ENCODE results near the gene LEP.
A peak's percentile ranks its signal among the peaks of the same experiment; 100 is the strongest.

Gene LEP

GRCh38 chr7:128251337-128251736 lies 10.3 kb downstream of the LEP start:
- no peak for DNase-seq

GRCh38 chr7:128253701-128254100 lies 12.6 kb downstream of the LEP start:
- no peak for DNase-seq

GRCh38 chr7:128254470-128254869 lies 13.4 kb downstream of the LEP start:
- DNase-seq: no peak

- peak in 1 of 3 donors; percentile 34 for DNase-seq
Observed at GRCh38 chr7:128255271-128255670, 14.2 kb downstream of the LEP start.

- DNase-seq: no peak
Observed at GRCh38 chr7:128257458-128257857, 16.4 kb downstream of the LEP start.

GRCh38 chr7:128259131-128260061 lies 18.3 kb downstream of the LEP start:
- DNase-seq: no peak

GRCh38 chr7:128260069-128260795 lies 19.2 kb downstream of the LEP start:
- DNase-seq: no peak

- DNase-seq: no peak
Observed at GRCh38 chr7:128262273-128263028, 21.4 kb downstream of the LEP start.

GRCh38 chr7:128263420-128263819 lies 22.3 kb downstream of the LEP start:
- no peak for DNase-seq

GRCh38 chr7:128264477-128264876 lies 23.4 kb downstream of the LEP start:
- DNase-seq: no peak

GRCh38 chr7:128265156-128265905 lies 24.3 kb downstream of the LEP start:
- DNase-seq: no peak

- DNase-seq: no peak
Observed at GRCh38 chr7:128265906-128266300, 24.8 kb downstream of the LEP start.

GRCh38 chr7:128266529-128266882 lies 25.4 kb downstream of the LEP start:
- DNase-seq: no peak

GRCh38 chr7:128266883-128267594 lies 26.0 kb downstream of the LEP start:
- DNase-seq: no peak

- DNase-seq: no peak
Observed at GRCh38 chr7:128267595-128267924, 26.5 kb downstream of the LEP start.

- no peak for DNase-seq
Observed at GRCh38 chr7:128268233-128268632, 27.2 kb downstream of the LEP start.

- no peak for DNase-seq
Observed at GRCh38 chr7:128270826-128271272, 29.8 kb downstream of the LEP start.

GRCh38 chr7:128271471-128271941 lies 30.4 kb downstream of the LEP start:
- peak in 1 of 3 donors; percentile 45 for DNase-seq

- peak in 2 of 3 donors; percentile 41 to 43 for DNase-seq
Observed at GRCh38 chr7:128271942-128272481, 30.9 kb downstream of the LEP start.

GRCh38 chr7:128274246-128274883 lies 33.3 kb downstream of the LEP start:
- no peak for DNase-seq

Data from suppressor macrophage treated with lipopolysaccharide for 1 hour (primary cell).